ENCODE measurements around the gene MLC1. TPM values are rescaled to one million over a fixed set of nuclear protein-coding genes. Genes with fewer than 3 reads are reported as not detected.
A peak's percentile ranks its signal among the peaks of the same experiment; 100 is the strongest.

MLC1 gene
- total RNA-seq, 1 donor from 2014 or later = 2.3 TPM

GRCh38 chr22:50123119-50123518, 37.9 kb upstream of the MLC1 start:
- H3K9me3 ChIP-seq = peaks cover 12% of the 10 kb centered on the region
- peaks cover 7% of the 10 kb centered on the region for H3K4me1 ChIP-seq
- H3K27me3 ChIP-seq = no peaks in the 10 kb centered on the region
- no peak overlapping the region for H3K4me3 ChIP-seq
- intact Hi-C loops (cut with DNase I) = no loop called here
- no peak for ATAC-seq
- DNase-seq = no peak
- TF ChIP-seq CTCF (IDR thresholded peaks at IDR 0.05) = no peak
- no peaks in the 10 kb centered on the region for H3K36me3 ChIP-seq
- no peak overlapping the region for H3K27ac ChIP-seq

GRCh38 chr22:50121202-50121740, 36.0 kb upstream of the MLC1 start:
- Histone ChIP-seq H3K4me3 (no peak overlapping the region), H3K4me1 (peaks cover 7% of the 10 kb centered on the region), H3K9me3 (peaks cover 12% of the 10 kb centered on the region), H3K27me3 (no peaks in the 10 kb centered on the region), H3K27ac (no peak overlapping the region), H3K36me3 (no peaks in the 10 kb centered on the region)
- no peak for DNase-seq
- ATAC-seq = no peak
- no peak for TF ChIP-seq CTCF (IDR thresholded peaks at IDR 0.05)
- intact Hi-C loops (cut with DNase I) = no loop called here

- no peak for ATAC-seq
- H3K27ac ChIP-seq = no peak overlapping the region
- intact Hi-C loops (cut with DNase I) = no loop called here
- H3K36me3 ChIP-seq = no peaks in the 10 kb centered on the region
- H3K27me3 ChIP-seq = no peaks in the 10 kb centered on the region
- peaks cover 7% of the 10 kb centered on the region for H3K4me1 ChIP-seq
- TF ChIP-seq CTCF (IDR thresholded peaks at IDR 0.05) = no peak
- no peak for DNase-seq
- peaks cover 12% of the 10 kb centered on the region for H3K9me3 ChIP-seq
- H3K4me3 ChIP-seq = no peak overlapping the region
Measured at GRCh38 chr22:50119768-50120251, 34.6 kb upstream of the MLC1 start.

- no peaks in the 10 kb centered on the region for H3K27me3 ChIP-seq
- no peak overlapping the region for H3K27ac ChIP-seq
- no peak overlapping the region for H3K4me3 ChIP-seq
- no peak for TF ChIP-seq CTCF (IDR thresholded peaks at IDR 0.05)
- intact Hi-C loops (cut with DNase I) = no loop called here
- H3K4me1 ChIP-seq = peaks cover 7% of the 10 kb centered on the region
- ATAC-seq (no peak), DNase-seq (no peak)
- no peaks in the 10 kb centered on the region for H3K36me3 ChIP-seq
- peaks cover 12% of the 10 kb centered on the region for H3K9me3 ChIP-seq
Measured at GRCh38 chr22:50119169-50119767, 34.0 kb upstream of the MLC1 start.

- TF ChIP-seq CTCF (IDR thresholded peaks at IDR 0.05) = no peak
- DNase-seq (no peak), ATAC-seq (peak; percentile 23)
- intact Hi-C loops (cut with DNase I) = no loop called here
- H3K27me3 ChIP-seq = no peaks in the 10 kb centered on the region
- no peak overlapping the region for H3K4me3 ChIP-seq
- H3K4me1 ChIP-seq = peaks cover 7% of the 10 kb centered on the region
- H3K36me3 ChIP-seq = no peaks in the 10 kb centered on the region
- peaks cover 12% of the 10 kb centered on the region for H3K9me3 ChIP-seq
- H3K27ac ChIP-seq = no peak overlapping the region
Measured at GRCh38 chr22:50118557-50119168, 33.4 kb upstream of the MLC1 start.
